GM21576 (cell line): Measurements from ENCODE around the gene KCNK18.

Source experiments
- ATAC-seq: cut with Tn5 transposase; IDR thresholded peaks from one replicate; pipeline ENCODE4 v1.9.1; 2021; ENCODE audit warnings: mild to moderate bottlenecking, moderate library complexity; ENCODE audit not compliant: unreplicated experiment

Gene KCNK18

DNA sequence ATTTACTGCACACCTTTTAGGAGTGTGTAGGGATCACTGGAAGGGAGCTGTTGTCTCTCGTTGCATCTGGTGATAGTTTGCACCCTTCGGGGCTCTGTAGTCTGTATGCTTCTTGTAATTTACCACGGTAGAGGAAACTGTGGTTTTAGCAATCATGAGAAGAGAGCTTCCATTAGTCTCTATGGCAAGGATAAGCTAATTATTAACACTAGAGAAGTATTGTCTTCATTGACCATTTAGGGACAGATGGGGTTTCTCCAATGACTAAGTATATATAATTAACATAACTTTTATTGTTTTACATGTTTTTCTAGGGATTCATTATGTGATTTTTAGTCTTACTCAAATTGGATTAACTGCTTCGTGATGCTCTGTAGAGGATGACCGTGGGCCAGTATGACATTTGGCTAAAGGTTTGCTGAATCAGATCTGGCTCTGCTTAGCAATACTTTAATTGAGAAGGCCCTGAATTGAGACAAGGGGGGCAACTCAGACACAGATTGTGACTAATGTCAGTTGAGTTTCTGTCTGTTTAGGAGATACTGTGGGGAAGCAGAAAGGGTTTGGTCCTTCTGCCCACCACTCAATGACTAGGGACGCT is 52.3 kb downstream of the KCNK18 start:
- ATAC-seq = no peak

DNA sequence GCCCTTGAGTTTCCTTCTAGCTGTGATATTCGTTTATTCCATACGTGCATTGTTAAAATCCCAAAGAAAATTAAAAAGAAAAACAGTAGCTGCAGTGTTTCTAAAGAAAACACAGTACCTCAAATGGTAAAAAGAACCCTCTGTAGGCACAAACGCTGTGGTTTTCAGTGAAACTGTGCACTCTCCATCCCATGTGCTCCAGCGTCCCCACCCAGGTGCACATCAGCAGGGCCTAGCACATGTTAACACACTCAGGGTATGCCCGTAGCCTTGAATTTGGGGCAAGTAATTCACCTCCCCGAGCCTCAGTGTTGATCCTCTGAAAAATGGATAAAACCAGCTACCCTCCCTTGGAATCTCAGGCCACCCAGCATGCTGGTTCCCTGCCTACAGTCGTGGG is 53.1 kb downstream of the KCNK18 start:
- ATAC-seq = no peak

DNA sequence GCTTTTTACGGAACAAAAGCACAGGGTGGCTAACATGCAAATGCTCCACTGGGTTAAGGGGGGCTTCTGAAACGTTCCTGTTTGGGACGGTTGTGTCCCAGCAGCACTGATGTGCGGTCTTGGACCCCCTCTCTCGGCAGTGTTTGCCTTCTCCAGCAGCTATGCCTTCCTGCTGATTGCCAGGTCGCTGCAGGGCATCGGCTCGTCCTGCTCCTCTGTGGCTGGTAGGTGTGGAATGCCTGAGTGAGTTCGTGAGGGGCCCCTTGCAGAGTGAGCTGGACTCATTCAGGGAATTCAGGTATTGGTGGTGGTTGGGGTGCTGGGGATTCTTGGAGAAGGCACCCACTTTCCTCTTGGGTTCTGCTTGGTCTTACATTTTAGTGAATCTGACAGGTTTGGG is 56.6 kb downstream of the KCNK18 start:
- ATAC-seq = no peak

DNA sequence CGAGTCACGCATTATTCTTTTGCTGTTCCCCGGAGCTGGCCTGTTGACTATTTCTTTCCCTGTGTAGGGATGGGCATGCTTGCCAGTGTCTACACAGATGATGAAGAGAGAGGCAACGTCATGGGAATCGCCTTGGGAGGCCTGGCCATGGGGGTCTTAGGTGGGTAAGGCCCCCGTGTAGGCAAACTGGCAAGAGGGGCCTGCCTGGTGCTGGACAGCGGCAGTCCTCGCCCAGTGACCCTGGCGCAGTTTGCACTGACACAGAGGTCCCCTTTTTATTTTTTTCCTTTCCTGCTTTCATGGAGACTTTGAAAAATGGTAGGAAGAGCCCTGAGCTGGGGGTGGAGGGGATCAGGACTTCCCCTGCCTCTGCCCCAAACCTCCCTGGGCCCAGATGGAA is 57.0 kb downstream of the KCNK18 start:
- ATAC-seq = no peak

DNA sequence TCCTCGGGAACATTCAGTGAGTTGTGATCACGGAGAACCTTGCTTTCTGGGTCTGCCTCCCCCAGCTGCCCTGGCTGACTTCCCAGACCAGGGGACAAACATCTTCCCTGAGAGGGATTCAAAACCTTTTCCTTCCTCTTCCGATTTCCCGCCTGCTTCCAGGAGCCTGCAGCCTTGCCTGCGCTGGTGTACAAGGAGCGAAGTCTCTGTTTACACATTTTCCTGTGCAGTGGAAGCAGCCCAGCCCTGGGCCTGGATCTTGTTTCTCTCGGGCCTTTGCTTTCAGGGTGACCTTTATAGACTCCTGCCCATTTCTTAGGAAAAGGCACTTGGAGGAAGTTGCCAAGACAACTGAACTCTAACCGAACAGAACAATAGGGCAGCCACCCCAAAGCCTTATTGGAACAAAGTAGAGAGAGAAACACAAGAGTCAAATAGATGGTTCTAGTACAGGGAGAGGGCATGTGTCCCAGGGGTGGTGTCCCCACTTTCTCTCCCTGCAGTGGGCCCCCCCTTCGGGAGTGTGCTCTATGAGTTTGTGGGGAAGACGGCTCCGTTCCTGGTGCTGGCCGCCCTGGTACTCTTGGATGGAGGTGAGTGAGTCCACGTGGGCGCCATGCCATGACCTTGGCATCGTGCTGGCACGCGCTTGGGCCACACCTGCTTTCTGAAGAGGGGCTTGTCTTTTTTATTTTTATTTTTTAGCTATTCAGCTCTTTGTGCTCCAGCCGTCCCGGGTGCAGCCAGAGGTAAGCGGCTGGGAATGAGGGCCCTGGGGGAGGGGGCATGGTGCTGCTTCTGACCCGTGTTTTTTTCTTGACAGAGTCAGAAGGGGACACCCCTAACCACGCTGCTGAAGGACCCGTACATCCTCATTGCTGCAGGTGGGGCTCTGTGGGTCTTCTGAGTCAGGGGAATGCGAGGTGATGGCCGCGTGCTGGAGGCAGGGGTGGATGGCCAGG is 57.8 kb downstream of the KCNK18 start:
- ATAC-seq = no peak

DNA sequence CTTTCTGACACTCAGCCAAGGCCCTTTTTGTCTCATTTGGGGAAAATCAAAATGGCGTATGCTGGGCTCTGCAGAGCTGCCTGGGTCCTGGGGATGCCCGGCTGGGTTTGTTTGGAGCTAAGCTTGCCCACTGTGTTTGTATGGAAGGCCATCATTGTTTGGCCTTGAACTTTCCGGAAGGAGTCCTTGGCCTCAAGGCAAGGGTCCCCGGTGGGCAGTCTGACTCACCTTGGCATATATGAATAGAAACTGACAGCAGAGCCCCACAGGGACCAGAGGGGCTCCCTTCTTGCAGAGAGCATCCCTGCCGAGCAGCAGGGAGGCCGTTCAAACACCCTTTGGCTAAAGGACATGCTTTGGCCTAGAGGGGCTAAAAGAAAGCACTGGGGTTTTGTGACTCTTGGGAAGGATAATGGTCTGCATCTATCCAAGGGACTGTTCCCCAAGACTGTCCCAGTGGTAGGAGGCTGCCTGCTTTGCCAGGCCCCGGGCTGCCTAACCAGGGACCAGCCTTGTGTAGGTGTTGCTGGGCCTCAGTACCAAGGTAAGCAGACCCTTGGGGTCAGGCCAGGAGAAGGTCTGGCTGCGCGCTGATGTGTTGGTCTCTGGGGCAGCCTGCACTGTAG is 58.7 kb downstream of the KCNK18 start:
- no peak for ATAC-seq

DNA sequence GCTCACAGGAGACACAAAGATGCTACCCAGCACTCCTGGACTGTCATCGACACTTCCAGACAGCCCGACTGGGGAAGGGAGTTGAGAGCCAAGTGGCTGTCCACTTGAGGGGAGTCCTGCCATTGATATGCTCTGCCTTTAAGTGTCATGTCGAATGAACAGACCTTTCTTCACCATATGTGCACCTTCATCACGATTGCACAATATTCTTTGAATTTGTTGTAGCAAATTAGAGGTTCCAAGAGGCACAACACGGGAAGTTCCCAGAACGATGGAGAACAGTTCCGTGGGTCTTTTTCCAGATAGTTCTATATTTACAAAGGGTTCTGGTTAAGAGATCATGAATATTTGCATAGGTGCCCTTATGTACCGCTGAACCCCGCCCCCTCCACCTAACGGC is 59.6 kb downstream of the KCNK18 start:
- ATAC-seq = no peak

DNA sequence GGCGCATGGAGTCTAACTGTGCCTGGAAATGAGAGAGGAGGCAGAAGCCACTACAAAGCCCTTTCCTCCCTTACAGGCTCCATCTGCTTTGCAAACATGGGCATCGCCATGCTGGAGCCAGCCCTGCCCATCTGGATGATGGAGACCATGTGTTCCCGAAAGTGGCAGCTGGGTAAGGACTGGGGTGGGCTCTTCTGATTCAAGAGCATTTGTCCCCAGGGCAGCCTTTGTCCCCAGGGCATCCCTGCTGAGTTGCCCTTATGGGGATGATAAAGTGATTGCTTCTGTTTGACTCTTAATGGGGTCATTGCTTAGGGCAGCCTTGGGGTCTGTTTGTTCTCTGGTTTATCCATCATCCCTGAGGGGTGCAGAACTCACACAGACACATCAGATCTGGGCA is 60.4 kb downstream of the KCNK18 start:
- no peak for ATAC-seq

DNA sequence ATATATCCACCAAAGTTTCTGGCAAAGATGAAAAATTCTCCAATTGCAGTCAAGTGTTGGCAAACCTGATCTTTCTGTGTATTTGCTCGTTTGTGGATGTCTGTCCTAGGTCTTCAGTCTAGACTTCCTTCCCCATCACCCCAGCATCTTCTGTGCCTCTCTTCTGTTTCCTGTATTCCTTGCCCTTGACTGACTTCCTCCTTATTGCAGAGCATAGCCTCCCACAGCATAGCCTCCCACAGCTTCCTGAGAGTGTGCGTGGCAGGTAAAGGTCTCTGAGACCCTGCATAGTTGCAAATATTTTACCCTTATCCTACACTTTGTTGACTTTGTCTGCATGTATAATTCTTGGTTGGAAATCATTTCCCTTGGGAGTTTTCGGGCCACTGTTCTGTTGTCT is 62.0 kb downstream of the KCNK18 start:
- ATAC-seq = no peak
